SK-N-SH (cell line): Measurements from ENCODE around the gene SLC12A6. TPM values are rescaled to one million over a fixed set of nuclear protein-coding genes. Genes with fewer than 3 reads are reported as not detected.

Experiments
- CTCF ChIA-PET: fragments of 300-600, 350-600 bp; formaldehyde crosslinking; extraction: SDS; loops from one replicate; lab custom pipeline; 2021; lab: Yijun Ruan, JAX
- POLR2A ChIA-PET: fragments of 350-600 bp; sonication (Branson Sonifier 250); formaldehyde crosslinking; extraction: SDS; loops from one replicate; lab custom pipeline; 2020; ENCODE audit warnings: antibody characterized with exemption, inconsistent platforms; lab: Yijun Ruan, JAX
- DNase-seq: peaks from one replicate; pipeline ENCODE4 v3.0.0; 2012
- H2AFZ ChIP-seq: fragments of 200-600 bp; sonication (generic); 2 replicates; pipeline ENCODE4 v1.8.1; 2016; ENCODE audit warnings: antibody characterized with exemption, mild to moderate bottlenecking, low read depth
- H3F3A ChIP-seq: fragments of 200-600 bp; sonication (generic); replicated peaks from 2 replicates; pipeline ENCODE3; 2016; ENCODE audit warnings: antibody characterized with exemption, mild to moderate bottlenecking; ENCODE audit not compliant: insufficient read depth
- H3K27ac ChIP-seq, 2 experiments: fragments of 200-500 bp in 1 of 2; fragments of 200-600 bp in 1 of 2; sonication (Bioruptor generic) in 1 of 2; sonication (generic), shearing (Covaris generic) in 1 of 2; 2 replicates each; pipeline versions ENCODE4 v1.5.1 to v1.6.1; 2014 to 2016; ENCODE audit warnings: low read depth in 2 of 2, inconsistent platforms in 1 of 2, low read length in 1 of 2, mild to moderate bottlenecking in 1 of 2, mixed read lengths in 1 of 2
- H3K27me3 ChIP-seq: fragments of 200-600 bp; sonication (generic), shearing (Covaris generic); 2 replicates; pipeline ENCODE4 v1.6.1; 2016; ENCODE audit warnings: mixed run types; ENCODE audit not compliant: insufficient read depth
- H3K36me3 ChIP-seq, 2 experiments: fragments of 200-500 bp in 1 of 2; fragments of 200-600 bp in 1 of 2; sonication (Bioruptor generic) in 1 of 2; sonication (generic) in 1 of 2; replicated peaks in 1 of 2; 2 replicates each; pipeline versions ENCODE3 to v1.5.1; 2014 to 2016; ENCODE audit warnings: low read length in 1 of 2, mild to moderate bottlenecking in 1 of 2; ENCODE audit not compliant: insufficient read depth in 2 of 2, control insufficient read depth in 1 of 2
- H3K4me1 ChIP-seq, 2 experiments: fragments of 200-500 bp in 1 of 2; fragments of 200-600 bp in 1 of 2; sonication (Bioruptor generic) in 1 of 2; sonication (generic), shearing (Covaris generic) in 1 of 2; 2 replicates each; pipeline versions ENCODE4 v1.5.1 to v1.6.1; 2014 to 2016; ENCODE audit warnings: low read depth in 1 of 2, low read length in 1 of 2, mixed run types in 1 of 2; ENCODE audit not compliant: insufficient read depth in 2 of 2, control insufficient read depth in 1 of 2
- H3K4me2 ChIP-seq: fragments of 200-600 bp; sonication (generic), shearing (Covaris generic); 2 replicates; pipeline ENCODE4 v1.6.1; 2017; ENCODE audit warnings: mixed run types
- H3K4me3 ChIP-seq, 2 experiments: fragments of 200-500 bp in 1 of 2; fragments of 200-600 bp in 1 of 2; sonication (Bioruptor generic) in 1 of 2; sonication (generic), shearing (Covaris generic) in 1 of 2; 2 replicates each; pipeline versions ENCODE4 v1.5.1 to v1.8.1; 2014 to 2016; ENCODE audit warnings: low read depth in 2 of 2, inconsistent platforms in 1 of 2, low read length in 1 of 2, mild to moderate bottlenecking in 1 of 2, mixed read lengths in 1 of 2, moderate library complexity in 1 of 2
- H3K79me2 ChIP-seq: fragments of 200-600 bp; sonication (generic); 2 replicates; pipeline ENCODE4 v1.8.1; 2017; ENCODE audit warnings: mild to moderate bottlenecking; ENCODE audit not compliant: insufficient read depth
- H3K9ac ChIP-seq: fragments of 200-600 bp; sonication (generic); 2 replicates; pipeline ENCODE4 v1.6.1; 2017; ENCODE audit warnings: mixed run types
- H3K9me2 ChIP-seq: fragments of 200-600 bp; sonication (generic); 2 replicates; pipeline ENCODE4 v1.6.1; 2017; ENCODE audit warnings: mixed run types
- H3K9me3 ChIP-seq: fragments of 200-600 bp; sonication (generic); 2 replicates; pipeline ENCODE4 v1.6.1; 2017; ENCODE audit warnings: mixed run types, mild to moderate bottlenecking, moderate library complexity
- H4K20me1 ChIP-seq: fragments of 200-600 bp; sonication (generic); 2 replicates; pipeline ENCODE4 v1.6.1; 2017; ENCODE audit warnings: mild to moderate bottlenecking, mixed run types; ENCODE audit not compliant: insufficient read depth
- FOSL2 ChIP-seq: IDR thresholded peaks from 2 replicates; pipeline ENCODE4 v1.4.0; 2012; ENCODE audit warnings: low read depth, mild to moderate bottlenecking, moderate library complexity, borderline replicate concordance
- GATA2 ChIP-seq: sonication (generic); formaldehyde crosslinking; IDR thresholded peaks from 2 replicates; pipeline ENCODE4 v1.5.0; 2020; ENCODE audit warnings: mild to moderate bottlenecking, missing genetic modification reagents
- IRF3 ChIP-seq: fragments of 150-350 bp; IDR thresholded peaks from 2 replicates; pipeline ENCODE4 v1.6.1; 2016; ENCODE audit warnings: mild to moderate bottlenecking, low read depth, low read length
- JUND ChIP-seq: IDR thresholded peaks from 2 replicates; pipeline ENCODE4 v1.4.0; 2012
- MEF2A ChIP-seq: IDR thresholded peaks from 2 replicates; pipeline ENCODE4 v1.4.0; 2012; ENCODE audit warnings: low read depth, borderline replicate concordance
- NFIC ChIP-seq: IDR thresholded peaks from 2 replicates; pipeline ENCODE4 v1.4.0; 2012; ENCODE audit warnings: borderline replicate concordance
- RXRA ChIP-seq: IDR thresholded peaks from 2 replicates; pipeline ENCODE4 v1.4.0; 2012; ENCODE audit warnings: low read depth, mild to moderate bottlenecking, borderline replicate concordance
- SMC3 ChIP-seq: IDR thresholded peaks from 2 replicates; pipeline ENCODE4 v1.6.1; 2012; ENCODE audit warnings: low read depth, low read length, improper control_type of control experiment
- TAF1 ChIP-seq: IDR thresholded peaks from 2 replicates; pipeline ENCODE4 v1.6.1; 2012; ENCODE audit warnings: low read depth, mild to moderate bottlenecking, low read length, moderate library complexity, borderline replicate concordance
- TCF12 ChIP-seq: IDR thresholded peaks from 2 replicates; pipeline ENCODE4 v1.4.0; 2012
- YY1 ChIP-seq: IDR thresholded peaks from 2 replicates; pipeline ENCODE4 v1.4.0; 2012; ENCODE audit warnings: low read depth, mild to moderate bottlenecking
- ZBTB33 ChIP-seq: IDR thresholded peaks from 2 replicates; pipeline ENCODE4 v1.4.0; 2012; ENCODE audit warnings: low read depth, borderline replicate concordance
- polyA plus RNA-seq, 3 experiments: library from polyadenylated mRNA; depleted of rRNA; stranded (reverse); fragments of >200 nt; gene quantifications; 2 replicates each; pipeline ENCODE4 v1.2.3, GENCODE V29; 2012
- TF ChIP-seq, protein P1 (sequence below): IDR thresholded peaks from 2 replicates; pipeline ENCODE4; 2012
- TF ChIP-seq, protein P2 (sequence below): IDR thresholded peaks from 2 replicates; pipeline ENCODE4 v1.6.1; 2012; ENCODE audit warnings: mild to moderate bottlenecking, low read depth, low read length, moderate library complexity

The SLC12A6 gene
- polyA plus RNA-seq, 1 of the 3 experiments (the other 2 are of a cell fraction) = 7.7 TPM

DNA sequence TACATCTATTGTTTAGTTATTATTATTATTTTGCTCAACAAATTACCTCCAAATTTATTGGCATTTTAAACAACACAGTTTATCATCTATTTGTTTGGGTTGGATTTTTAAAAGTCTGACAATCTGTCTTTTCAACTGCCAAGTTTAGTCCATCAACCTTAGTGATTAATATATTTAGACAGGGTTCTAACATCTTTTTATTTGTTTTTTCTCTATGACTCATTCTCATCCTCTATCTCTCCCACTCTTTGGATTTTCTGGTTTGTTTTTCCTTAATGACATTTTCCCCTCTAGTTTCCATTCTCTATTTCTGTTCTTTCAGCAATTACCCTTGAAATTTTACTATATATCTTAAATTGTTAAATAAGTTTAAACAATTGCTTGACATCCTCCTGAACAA is 70.8 kb downstream of the SLC12A6 start:
- Histone ChIP-seq H3K4me2 (no peak overlapping the region), H3K9me2 (no peaks in the 10 kb centered on the region), H3K4me1 (no peaks in the 10 kb centered on the region), H3K27me3 (no peaks in the 10 kb centered on the region), H3K79me2 (no peaks in the 10 kb centered on the region), H3K36me3 (no peaks in the 10 kb centered on the region), H3K27ac (no peak overlapping the region), H2AFZ (no peak overlapping the region), H3K9me3 (no peaks in the 10 kb centered on the region), H3K4me3 (no peak overlapping the region), H3K9ac (no peak overlapping the region), H3F3A (peaks cover 8% of the 10 kb centered on the region), H4K20me1 (no peaks in the 10 kb centered on the region)
- CTCF ChIA-PET = no interaction called here
- no peak for DNase-seq
- POLR2A ChIA-PET = no interaction called here
- TF ChIP-seq GATA2 (no peak), ZBTB33 (no peak), YY1 (no peak), FOSL2 (no peak), NFIC (no peak), SMC3 (no peak), TAF1 (no peak), IRF3 (no peak), MEF2A (no peak), TCF12 (no peak), JUND (no peak), RXRA (no peak)
- TF ChIP-seq, protein P1, sequence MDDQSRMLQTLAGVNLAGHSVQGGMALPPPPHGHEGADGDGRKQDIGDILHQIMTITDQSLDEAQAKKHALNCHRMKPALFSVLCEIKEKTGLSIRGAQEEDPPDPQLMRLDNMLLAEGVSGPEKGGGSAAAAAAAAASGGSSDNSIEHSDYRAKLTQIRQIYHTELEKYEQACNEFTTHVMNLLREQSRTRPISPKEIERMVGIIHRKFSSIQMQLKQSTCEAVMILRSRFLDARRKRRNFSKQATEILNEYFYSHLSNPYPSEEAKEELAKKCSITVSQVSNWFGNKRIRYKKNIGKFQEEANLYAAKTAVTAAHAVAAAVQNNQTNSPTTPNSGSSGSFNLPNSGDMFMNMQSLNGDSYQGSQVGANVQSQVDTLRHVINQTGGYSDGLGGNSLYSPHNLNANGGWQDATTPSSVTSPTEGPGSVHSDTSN = no peak
- TF ChIP-seq, protein P2, sequence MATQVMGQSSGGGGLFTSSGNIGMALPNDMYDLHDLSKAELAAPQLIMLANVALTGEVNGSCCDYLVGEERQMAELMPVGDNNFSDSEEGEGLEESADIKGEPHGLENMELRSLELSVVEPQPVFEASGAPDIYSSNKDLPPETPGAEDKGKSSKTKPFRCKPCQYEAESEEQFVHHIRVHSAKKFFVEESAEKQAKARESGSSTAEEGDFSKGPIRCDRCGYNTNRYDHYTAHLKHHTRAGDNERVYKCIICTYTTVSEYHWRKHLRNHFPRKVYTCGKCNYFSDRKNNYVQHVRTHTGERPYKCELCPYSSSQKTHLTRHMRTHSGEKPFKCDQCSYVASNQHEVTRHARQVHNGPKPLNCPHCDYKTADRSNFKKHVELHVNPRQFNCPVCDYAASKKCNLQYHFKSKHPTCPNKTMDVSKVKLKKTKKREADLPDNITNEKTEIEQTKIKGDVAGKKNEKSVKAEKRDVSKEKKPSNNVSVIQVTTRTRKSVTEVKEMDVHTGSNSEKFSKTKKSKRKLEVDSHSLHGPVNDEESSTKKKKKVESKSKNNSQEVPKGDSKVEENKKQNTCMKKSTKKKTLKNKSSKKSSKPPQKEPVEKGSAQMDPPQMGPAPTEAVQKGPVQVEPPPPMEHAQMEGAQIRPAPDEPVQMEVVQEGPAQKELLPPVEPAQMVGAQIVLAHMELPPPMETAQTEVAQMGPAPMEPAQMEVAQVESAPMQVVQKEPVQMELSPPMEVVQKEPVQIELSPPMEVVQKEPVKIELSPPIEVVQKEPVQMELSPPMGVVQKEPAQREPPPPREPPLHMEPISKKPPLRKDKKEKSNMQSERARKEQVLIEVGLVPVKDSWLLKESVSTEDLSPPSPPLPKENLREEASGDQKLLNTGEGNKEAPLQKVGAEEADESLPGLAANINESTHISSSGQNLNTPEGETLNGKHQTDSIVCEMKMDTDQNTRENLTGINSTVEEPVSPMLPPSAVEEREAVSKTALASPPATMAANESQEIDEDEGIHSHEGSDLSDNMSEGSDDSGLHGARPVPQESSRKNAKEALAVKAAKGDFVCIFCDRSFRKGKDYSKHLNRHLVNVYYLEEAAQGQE = no peak
